Measurements from ENCODE around the gene CLBA1.

- TF ChIP-seq CTCF (IDR thresholded peaks at IDR 0.05; ENCODE audit: insufficient read depth, low read length) (no peak), REST (IDR thresholded peaks at IDR 0.05; ENCODE audit: insufficient replicate concordance, low read depth) (no peak), POLR2AphosphoS5 (IDR thresholded peaks at IDR 0.05; ENCODE audit: low read depth) (no peak), SPI1 (IDR thresholded peaks at IDR 0.05; ENCODE audit: borderline replicate concordance, low read depth) (no peak)
These were observed 18.0 kb upstream of the CLBA1 start for GRCh38 chr14:104967386-104968152.

Measured in HL-60 (cell line).